NB4 (cell line): ENCODE data around the gene HLA-E.

Experiments
- MYC ChIP-seq: IDR thresholded peaks from 2 replicates; pipeline ENCODE4 v1.6.1; 2011; ENCODE audit warnings: low read depth, low read length
- POLR2A ChIP-seq: IDR thresholded peaks from 2 replicates; pipeline ENCODE4 v1.6.1; 2011; ENCODE audit warnings: mild to moderate bottlenecking; ENCODE audit not compliant: insufficient read length; ENCODE audit errors: extremely low read depth
- TF ChIP-seq, protein P1 (sequence below): IDR thresholded peaks from one replicate; pipeline ENCODE4 v1.5.1; 2012; ENCODE audit warnings: low read depth, low read length

DNA sequence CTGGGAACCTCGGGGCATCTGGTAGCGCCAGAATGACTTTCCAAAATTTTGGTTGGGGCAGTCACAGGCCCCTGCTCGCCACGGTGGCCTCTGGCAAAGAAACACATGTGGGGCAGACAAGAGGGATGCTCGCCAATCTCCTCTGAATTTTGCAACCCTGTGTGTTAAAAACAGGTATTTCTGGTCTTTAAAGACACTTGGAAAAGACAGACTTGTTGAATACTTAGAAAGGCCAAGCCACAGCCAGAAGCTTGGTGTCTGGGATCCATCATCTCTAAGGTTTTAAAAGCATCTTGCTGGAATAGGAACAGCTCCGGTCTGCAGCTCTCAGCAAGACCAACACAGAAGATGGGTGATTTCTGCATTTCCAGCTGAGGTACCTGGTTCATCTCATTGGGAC lies 31.2 kb downstream of the HLA-E start:
- TF ChIP-seq, protein P1, sequence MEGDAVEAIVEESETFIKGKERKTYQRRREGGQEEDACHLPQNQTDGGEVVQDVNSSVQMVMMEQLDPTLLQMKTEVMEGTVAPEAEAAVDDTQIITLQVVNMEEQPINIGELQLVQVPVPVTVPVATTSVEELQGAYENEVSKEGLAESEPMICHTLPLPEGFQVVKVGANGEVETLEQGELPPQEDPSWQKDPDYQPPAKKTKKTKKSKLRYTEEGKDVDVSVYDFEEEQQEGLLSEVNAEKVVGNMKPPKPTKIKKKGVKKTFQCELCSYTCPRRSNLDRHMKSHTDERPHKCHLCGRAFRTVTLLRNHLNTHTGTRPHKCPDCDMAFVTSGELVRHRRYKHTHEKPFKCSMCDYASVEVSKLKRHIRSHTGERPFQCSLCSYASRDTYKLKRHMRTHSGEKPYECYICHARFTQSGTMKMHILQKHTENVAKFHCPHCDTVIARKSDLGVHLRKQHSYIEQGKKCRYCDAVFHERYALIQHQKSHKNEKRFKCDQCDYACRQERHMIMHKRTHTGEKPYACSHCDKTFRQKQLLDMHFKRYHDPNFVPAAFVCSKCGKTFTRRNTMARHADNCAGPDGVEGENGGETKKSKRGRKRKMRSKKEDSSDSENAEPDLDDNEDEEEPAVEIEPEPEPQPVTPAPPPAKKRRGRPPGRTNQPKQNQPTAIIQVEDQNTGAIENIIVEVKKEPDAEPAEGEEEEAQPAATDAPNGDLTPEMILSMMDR = no peak
- TF ChIP-seq POLR2A (no peak), MYC (no peak)
